Body of pancreas (tissue), 4 donors: Measurements from ENCODE around the gene WASHC2A.
"Not testable (repeated sequence)": the region's sequence is repeated elsewhere in the genome, so short reads cannot be mapped to it uniquely, and the experiment has no call there.

Experiments used
- CTCF ChIP-seq, 7 experiments: fragments of 450-650 bp in 4 of 7; fragments of 200-600 bp in 3 of 7; sonication (generic) in 3 of 7; IDR thresholded peaks; one replicate each; pipeline ENCODE4 v1.5.1; 2016 to 2019; ENCODE audit warnings: antibody characterized with exemption in 7 of 7
- POLR2A ChIP-seq, 3 donors: fragments of 450-650 bp; IDR thresholded peaks; one replicate each; pipeline ENCODE4 v1.6.1; 2016; ENCODE audit warnings: antibody characterized with exemption in 3 of 3, mild to moderate bottlenecking in 2 of 3

DNA sequence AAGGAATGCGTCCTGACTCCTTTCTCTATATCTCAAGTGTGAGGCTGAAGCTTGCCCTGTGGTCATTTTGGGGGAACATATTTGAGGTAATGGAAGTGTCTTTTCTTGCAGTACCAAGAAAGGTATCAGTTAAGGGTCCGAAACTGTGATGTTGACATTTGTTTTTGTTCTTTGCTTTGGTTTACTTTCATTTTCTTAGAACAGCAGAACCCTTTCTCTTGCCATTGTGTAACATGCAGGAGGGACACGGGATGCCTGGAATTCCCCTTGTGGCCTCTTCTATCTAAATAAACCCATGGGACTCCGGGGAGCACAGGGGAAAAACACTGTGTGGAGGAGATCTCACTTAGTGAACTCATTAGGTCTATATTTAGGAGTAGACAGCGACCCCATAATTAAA, 34.5 kb downstream of the WASHC2A start:
- not testable (repeated sequence) for TF ChIP-seq CTCF, POLR2A (IDR thresholded peaks at IDR 0.05)
